ENCODE measurements around the gene LCAT.

The LCAT gene

DNA sequence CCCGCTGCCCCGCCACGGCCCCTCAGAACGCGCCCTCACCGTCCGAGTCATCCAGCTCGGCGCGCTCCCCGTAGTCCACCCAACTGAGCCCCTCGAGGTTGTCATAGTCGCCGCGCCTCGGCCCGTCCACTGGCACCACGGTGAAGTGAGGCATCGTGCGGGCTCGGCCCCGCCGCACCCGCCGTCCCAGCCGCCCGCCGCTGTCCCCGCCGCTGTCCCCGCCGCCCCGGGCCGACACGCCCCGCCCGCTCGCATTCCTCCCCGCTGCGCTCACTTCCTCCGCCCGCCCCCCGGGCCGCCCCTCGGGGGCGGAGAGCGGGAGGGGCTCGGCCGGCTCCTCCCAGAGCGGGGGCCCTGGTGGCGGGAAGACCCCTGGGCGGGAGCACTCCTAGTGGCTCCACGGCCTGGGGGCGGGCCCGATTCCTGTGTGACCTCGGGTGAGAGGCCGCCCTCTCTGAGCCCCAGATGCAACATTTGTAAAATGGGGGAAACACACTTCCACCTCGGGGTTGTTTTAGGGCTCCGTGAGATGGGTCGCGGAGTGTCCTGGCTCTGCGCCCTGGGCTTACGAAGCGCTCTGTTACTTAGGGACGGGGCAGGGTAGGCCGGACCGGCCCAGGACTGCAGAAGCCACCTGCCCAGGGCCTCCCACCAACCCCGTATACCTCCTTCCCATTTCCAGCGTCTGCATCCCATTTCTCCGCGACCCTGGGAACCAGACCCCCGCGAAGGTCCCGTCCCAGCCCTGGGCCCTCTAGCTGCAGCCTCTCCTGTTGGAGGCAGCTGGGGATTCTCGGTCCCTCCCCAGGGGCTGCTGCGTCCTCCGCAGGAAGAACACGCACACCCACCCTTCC is 24.7 kb upstream of the LCAT start, which contains the start of gene SLC12A4:
SLC12A4 (minus strand) TSS at position 238 of the 854 bp plus-strand sequence; CDS start at position 154, 84 bp downstream.
- peak; percentile 81 for DNase-seq (ENCODE audit: low read depth)

GRCh38 chr16:67967958-67968399 is 24.1 kb upstream of the LCAT start:
- no peak for DNase-seq (ENCODE audit: low read depth)

GRCh38 chr16:67967183-67967957 is 23.4 kb upstream of the LCAT start:
- DNase-seq (ENCODE audit: low read depth): no peak

DNA sequence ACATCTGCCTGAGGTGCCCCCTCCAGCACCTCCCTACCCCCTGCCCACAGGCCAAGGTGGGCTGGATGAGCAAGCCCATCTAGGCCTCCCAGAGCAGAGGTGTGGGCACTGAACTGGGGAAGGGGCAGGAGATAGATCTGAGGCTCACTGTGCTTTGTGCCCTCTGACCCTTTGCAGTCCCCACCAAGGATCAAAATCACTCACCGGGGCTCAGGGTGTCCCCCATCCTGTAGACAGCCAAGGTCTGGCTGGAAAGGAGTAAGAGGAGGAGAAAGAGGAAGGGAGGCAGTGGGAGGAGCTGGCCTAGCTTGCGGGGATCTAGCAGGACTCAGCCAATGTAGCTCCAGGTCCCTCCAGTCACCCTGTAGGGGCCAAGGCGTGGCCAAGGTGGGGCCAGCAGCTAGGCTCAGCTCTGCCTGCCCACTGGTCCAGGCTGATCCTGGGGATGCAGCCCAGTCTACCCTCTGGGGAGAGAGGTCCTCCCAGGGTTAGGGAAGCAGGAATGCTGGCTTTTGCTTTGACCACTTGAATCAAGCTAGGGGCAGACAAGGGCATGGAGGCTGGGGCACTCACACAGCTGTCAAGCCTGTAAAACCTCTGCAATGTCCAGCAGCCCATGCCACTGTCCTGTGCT is 22.7 kb upstream of the LCAT start:
- no peak for DNase-seq (ENCODE audit: low read depth)

DNA sequence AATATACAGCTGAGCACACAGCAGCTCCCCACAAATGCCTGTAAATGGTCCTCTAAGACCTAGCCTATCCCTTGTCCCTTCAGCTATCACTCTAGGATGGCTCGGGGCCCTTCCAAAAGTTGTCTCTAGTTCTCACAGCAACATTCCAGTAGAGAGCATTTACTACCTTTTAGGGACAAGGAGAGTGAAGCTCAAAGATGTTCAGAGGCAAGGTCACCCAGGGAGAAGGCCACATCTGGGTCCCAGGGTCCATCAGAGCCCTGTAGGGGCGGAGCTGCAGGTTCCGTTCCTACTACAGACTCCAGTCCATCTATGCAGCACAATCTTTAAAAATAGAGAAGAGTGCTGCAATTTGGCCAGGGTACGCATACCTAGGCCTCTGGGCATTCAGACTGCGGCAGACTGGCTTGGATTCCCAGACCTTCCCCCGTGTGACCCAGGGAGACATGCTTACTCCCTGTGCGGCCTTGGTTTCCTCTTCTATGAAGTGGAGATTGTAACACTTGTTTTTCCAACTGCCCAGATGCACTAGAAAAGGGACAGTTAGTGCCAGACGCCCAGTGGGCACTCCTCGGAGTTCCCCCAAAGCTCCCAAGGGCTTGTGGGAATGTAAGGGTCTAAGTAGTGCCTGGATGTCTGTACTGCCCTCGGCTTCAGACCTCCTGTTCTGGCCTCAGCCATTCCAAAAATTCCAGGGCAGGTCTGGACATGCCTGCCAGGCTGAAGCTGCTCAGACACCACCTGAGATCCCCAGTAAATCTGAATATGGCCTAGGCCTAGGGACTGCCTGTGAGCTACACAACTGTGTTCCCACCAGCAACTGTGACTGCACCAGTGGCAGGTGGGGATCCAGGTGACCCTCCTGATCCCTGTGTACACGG is 22.0 kb upstream of the LCAT start:
- DNase-seq (ENCODE audit: low read depth): no peak

DNA sequence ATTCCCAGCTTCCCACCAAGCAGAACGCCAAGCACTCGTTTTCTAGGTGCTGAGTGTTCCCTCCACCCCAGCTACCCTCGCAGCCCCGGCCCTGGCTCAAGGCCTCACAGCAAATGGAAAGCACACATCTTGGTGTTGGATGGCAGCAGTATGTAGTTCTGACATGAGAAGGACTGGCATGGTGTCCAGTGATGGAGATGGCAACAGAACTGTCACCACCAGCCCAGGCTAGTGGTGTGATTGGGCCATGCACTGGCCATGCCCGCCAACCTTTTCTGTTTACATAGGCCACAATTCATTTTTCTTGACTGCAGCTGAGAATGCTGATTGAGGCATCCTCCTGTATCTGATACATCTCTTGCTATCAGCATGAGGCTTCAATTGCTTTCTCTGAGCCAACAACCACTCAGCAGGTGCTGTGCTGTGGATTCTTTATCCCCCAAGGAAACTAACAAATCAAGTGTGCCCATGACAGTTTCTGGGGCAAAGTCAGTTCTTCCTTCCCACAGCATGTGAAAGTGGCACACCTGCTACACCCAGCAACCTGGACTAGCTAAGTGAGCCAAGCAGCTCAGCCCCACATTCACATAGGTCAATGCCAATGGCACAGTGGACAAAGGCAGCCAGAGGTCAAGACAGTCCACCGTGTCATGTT is 20.7 kb upstream of the LCAT start:
- no peak for DNase-seq (ENCODE audit: low read depth)

DNA sequence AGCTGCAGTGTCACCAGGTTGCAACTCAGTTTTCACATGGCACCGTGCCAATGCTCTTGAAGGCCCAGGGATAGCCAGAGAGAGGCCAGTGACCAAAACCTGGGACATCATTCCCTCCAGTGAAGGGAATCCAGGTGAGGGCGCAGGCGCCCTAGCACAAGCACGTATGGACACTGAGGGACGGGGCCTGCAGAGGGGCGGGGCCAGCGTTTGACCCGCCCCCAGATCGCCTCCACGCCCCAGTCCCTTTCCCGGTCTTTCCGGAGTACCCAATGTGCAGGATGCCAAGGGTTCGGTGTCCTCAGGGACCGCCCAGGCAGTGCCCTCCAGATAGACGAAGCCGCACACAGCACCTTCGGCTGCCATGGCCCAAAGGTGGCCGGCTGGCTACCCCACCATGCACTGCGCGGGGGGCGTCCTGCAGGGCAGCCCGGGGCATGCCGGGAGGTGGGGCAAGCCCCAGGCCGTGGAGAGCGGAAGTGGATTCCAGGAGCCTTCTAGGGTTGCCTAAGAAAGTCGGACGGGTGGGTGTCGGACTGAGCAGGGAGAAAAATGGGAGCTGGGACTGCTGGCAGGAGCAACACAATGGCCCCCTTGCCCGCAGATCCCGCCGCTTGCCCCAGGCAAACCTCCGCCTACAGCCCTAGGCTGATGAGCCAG is 19.9 kb upstream of the LCAT start:
- DNase-seq (ENCODE audit: low read depth): no peak

DNA sequence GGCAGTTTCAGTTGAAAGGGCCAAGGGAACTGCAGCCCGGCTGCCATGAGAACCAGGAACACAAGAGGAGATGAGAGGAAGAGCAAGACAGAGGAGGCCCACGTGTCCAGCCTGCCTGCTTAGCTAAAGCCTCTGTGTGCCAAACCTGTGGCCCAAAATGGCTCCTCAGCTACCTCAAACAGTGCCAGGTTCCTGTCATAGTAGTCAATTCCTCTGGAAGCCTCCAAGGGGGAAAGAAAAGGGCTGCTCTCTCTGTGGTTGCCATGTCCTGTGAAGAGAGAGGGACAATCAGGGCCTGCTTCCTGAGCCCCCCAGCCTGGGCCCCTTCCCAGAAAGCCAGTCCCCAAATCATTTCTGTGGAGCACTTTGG is 19.4 kb upstream of the LCAT start:
- no peak for DNase-seq (ENCODE audit: low read depth)

- DNase-seq (ENCODE audit: low read depth): no peak
These were observed 18.2 kb upstream of the LCAT start for GRCh38 chr16:67962135-67962534.

- no peak for DNase-seq (ENCODE audit: low read depth)
These were observed 17.6 kb upstream of the LCAT start for GRCh38 chr16:67961551-67961957.

DNA sequence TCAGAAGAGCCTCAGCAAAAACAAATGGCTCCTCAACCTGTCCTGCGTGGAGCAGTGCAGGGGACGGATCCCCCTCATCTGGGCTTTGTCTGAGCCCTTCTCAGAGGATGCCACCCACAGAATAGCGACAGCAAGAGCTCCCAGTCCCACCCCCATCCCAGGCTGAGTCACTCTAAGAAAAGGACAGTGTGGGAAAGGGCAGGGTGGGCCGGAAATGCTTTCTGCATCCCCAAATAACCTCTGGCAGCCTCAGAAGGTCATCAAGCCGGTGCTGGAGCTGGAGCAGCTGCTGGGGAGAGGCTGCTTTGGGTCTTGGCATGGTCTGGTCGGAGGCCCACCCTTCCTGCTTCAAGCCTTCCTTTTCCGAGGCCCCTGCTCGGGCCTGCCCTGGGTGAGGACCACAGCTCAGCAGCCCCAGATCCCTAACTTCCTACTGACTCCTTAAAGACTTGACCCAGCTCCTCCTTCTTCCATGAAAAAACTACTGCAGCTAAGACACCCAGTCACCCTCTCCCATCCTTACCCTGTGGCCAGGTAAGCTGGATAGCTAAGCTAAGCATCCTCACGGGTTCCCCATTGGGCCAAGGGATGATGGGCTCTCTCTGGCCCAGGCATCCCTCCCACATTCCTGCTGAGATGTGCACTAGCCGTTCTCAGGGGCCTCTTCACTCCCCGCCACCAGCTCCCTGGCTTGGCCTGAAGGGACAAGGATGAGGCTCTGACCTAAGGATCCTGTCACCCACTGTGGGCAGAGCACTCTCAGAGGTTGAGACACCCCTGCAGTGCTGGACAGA is 15.8 kb upstream of the LCAT start:
- DNase-seq (ENCODE audit: low read depth): no peak

DNA sequence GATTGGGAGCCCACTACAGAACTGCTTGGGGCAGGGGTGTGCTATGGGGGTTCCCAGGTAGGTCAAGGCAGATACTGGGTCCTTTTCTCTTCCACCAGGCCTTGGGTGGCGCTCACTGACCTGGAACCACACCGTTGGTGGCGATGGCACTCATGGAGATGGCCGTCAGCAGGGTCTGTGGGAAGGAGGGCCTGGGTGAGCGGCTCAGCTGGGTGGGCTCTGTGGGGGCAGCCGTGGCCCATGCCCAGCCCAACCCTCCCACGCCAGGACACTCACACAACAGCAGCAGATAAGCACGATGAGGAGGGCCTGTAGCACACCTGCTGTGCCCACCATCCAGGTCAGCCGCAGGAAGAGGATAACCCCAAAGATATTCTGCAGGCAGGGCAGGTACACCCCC is 13.7 kb upstream of the LCAT start:
- no peak for DNase-seq (ENCODE audit: low read depth)

- DNase-seq (ENCODE audit: low read depth): no peak
These were observed 10.7 kb upstream of the LCAT start for GRCh38 chr16:67954421-67955196.

DNA sequence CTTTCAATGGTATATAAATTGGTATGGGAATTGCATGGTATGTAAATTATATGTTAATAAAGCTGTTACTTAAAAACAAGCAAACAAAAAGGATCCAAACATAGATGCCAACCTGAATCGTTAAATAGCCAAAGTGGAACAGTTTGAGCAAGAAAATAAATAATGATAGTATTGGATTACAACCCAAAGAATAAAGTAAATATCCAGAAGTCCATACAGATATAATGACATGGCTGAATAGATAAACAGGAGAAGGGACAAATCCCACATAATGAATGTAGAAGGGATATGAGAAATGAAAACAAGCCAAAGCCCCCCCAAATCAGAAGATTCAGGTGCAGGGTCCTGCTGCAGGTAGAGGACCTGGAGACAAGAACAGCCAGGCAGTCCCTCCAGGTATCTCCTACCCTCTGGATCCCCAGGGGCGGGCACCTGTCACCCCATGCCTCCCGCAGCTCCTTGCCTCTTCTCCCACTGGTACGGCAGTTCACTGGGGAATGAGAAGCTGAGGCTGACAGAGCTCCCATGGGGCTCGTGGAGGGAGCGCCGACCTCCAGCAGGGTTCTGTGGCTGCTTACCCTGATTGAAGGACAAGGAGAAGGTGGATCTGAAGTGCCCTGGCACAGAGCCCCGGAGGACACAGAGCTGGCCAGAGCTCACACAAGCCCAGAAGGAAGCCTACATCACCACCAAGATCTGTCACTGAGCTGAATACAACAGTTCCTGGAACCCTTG is 9.9 kb upstream of the LCAT start:
- DNase-seq (ENCODE audit: low read depth): no peak

- DNase-seq (ENCODE audit: low read depth): no peak
These were observed 7.6 kb upstream of the LCAT start for GRCh38 chr16:67951485-67951884.

- no peak for DNase-seq (ENCODE audit: low read depth)
These were observed 6.5 kb upstream of the LCAT start for GRCh38 chr16:67950335-67950843.

DNA sequence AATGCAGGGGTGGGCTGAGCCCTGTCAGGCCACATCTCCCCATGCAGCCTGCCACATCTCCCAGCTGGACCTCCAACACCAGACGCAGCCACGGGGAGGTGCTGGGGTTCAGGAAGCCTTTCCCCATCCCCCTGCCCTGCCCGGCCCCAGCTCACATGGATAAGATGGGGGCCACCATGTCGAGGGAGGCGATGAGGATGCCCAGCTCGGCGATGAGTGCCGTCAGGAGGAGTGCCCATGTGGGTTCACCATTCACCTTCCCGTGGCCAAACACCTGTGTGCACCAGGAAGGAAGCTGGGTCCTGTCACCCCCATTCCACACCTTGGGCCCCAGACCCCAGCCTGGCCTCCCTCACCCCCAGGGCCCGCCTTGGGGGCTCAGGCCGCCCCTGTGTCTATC is 5.7 kb upstream of the LCAT start:
- no peak for DNase-seq (ENCODE audit: low read depth)

GRCh38 chr16:67948015-67948414 is 4.1 kb upstream of the LCAT start:
- DNase-seq (ENCODE audit: low read depth): no peak

Measured in stimulated activated CD8-positive, alpha-beta memory T cell treated with anti-CD3 and anti-CD28 coated beads, Interleukin-7, amount 100 ng/mL, for 24 hours (primary cell).